ENCODE measurements around the gene BLTP3B. TPM values are rescaled to one million over a fixed set of nuclear protein-coding genes. Genes with fewer than 3 reads are reported as not detected.

The BLTP3B gene
- total RNA-seq, 1 donor from 2014 or later = 12.9 TPM

DNA sequence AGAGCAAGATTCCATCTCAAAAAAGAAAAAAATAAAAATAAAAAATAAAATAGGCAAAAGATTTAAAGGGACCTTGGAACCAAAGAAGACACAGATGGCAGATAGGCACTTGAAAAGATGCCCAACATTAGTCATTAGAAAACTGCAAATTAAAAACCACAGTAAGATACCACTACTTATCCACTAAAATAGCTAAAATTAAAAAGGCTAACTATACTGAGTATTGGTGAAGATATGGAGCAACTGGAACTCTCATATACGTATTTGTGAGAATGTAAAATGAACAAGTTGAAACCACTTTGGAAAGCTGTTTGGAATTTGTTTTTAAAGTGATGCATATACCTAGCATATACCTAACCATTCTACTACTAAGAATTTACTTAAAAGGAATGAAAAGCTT, 22.3 kb downstream of the BLTP3B start:
- TF ChIP-seq, protein P1, sequence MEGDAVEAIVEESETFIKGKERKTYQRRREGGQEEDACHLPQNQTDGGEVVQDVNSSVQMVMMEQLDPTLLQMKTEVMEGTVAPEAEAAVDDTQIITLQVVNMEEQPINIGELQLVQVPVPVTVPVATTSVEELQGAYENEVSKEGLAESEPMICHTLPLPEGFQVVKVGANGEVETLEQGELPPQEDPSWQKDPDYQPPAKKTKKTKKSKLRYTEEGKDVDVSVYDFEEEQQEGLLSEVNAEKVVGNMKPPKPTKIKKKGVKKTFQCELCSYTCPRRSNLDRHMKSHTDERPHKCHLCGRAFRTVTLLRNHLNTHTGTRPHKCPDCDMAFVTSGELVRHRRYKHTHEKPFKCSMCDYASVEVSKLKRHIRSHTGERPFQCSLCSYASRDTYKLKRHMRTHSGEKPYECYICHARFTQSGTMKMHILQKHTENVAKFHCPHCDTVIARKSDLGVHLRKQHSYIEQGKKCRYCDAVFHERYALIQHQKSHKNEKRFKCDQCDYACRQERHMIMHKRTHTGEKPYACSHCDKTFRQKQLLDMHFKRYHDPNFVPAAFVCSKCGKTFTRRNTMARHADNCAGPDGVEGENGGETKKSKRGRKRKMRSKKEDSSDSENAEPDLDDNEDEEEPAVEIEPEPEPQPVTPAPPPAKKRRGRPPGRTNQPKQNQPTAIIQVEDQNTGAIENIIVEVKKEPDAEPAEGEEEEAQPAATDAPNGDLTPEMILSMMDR (IDR thresholded peaks at IDR 0.05; ENCODE audit: insufficient read depth, low read length, severe bottlenecking) = no peak
- H3K27me3 ChIP-seq (ENCODE audit: control insufficient read depth, insufficient read depth, low read length) = no peaks in the 10 kb centered on the region
- no peak for FAIRE-seq
- DNase-seq (ENCODE audit: low read depth) = no peak
- no peak overlapping the region for H3K4me3 ChIP-seq (ENCODE audit: low read depth, low read length)
- no peaks in the 10 kb centered on the region for H3K36me3 ChIP-seq (ENCODE audit: control insufficient read depth, insufficient read depth, low read length)

DNA sequence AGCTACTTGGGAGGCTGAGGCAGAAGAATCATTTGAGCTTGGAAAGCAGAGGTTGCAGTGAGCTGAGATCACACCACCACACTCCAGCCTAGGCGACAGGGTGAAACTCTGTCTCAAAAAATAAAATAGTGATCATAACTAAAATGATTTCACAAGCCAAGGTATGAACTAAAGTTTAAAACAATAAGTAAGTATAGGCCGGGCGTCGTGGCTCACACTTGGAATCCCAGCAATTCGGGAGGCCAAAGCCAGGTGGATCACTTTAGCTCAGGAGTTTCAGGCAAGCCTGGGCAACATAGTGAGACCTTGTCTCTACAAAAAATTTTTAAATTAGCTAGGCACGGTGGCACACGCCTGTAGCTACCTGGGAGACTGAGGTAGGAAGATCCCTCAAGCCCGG, 27.4 kb downstream of the BLTP3B start:
- FAIRE-seq (no peak), DNase-seq (ENCODE audit: low read depth) (no peak)
- TF ChIP-seq, protein P1 (IDR thresholded peaks at IDR 0.05; ENCODE audit: insufficient read depth, low read length, severe bottlenecking) = no peak
- Histone ChIP-seq H3K36me3 (ENCODE audit: control insufficient read depth, insufficient read depth, low read length) (no peaks in the 10 kb centered on the region), H3K4me3 (ENCODE audit: low read depth, low read length) (no peak overlapping the region), H3K27me3 (ENCODE audit: control insufficient read depth, insufficient read depth, low read length) (no peaks in the 10 kb centered on the region)

DNA sequence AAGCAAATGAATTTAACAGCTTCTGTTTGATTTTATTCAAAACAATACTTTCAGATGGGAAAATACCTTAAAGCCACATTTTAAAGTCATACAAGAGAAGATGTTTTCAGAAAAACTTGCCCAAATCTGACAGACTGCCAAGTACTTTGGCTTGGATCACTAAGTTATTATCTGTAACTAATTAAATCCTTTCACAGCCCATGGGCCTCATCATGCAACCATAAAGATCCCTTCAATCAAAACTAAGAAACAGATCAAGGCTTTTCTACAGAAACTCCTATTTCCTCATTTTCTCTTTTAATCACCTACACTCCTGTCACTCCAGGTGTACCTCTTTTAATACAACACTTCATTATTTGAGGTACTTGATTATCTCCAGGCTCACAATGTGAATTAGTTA, 28.1 kb downstream of the BLTP3B start:
- no peak for DNase-seq (ENCODE audit: low read depth)
- Histone ChIP-seq H3K4me3 (ENCODE audit: low read depth, low read length) (no peak overlapping the region), H3K36me3 (ENCODE audit: control insufficient read depth, insufficient read depth, low read length) (no peaks in the 10 kb centered on the region), H3K27me3 (ENCODE audit: control insufficient read depth, insufficient read depth, low read length) (no peaks in the 10 kb centered on the region)
- FAIRE-seq = no peak
- TF ChIP-seq, protein P1 (IDR thresholded peaks at IDR 0.05; ENCODE audit: insufficient read depth, low read length, severe bottlenecking) = no peak

DNA sequence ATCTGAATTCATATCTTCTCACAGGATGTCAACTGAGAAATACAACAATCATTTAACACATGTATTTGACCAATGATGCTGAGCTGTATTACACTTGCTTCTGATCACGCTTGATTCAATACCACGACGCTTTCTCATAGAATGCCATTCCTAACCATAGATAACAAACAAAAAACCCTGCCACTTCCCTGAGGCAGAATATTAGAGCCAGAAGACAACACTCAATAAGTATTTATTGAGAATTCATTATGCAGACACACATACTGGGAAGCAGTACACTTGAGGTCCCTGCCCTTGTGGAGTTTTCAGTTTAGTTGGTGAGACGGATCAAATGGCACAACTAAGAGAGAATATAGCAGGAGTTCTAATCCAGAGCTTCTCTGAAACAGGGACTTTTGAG, 32.4 kb downstream of the BLTP3B start:
- H3K27me3 ChIP-seq (ENCODE audit: control insufficient read depth, insufficient read depth, low read length) = no peaks in the 10 kb centered on the region
- H3K36me3 ChIP-seq (ENCODE audit: control insufficient read depth, insufficient read depth, low read length) = no peaks in the 10 kb centered on the region
- H3K4me3 ChIP-seq (ENCODE audit: low read depth, low read length) = no peak overlapping the region
- TF ChIP-seq, protein P1 (IDR thresholded peaks at IDR 0.05; ENCODE audit: insufficient read depth, low read length, severe bottlenecking) = no peak
- DNase-seq (ENCODE audit: low read depth) (no peak), FAIRE-seq (no peak)

DNA sequence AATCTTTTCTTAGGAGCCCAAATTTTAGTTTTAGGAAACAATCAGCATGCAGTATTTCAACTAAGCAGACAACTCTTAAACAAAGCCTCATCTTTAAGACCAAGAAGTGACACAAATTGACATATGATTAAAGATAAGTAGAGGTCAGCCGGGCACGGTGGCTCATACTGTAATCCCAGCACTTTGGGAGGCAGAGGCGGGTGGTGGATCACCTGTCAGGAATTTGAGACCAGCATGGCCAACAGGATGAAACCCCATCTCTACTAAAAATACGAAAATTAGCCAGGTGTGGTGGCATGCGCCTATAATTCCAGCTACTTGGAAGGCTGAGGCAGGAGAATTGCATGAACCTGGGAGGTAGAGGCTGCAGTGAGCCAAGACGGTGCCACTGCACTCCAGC, 35.8 kb downstream of the BLTP3B start:
- TF ChIP-seq, protein P1 (IDR thresholded peaks at IDR 0.05; ENCODE audit: insufficient read depth, low read length, severe bottlenecking) = no peak
- DNase-seq (ENCODE audit: low read depth) = no peak
- no peak for FAIRE-seq
- Histone ChIP-seq H3K36me3 (ENCODE audit: control insufficient read depth, insufficient read depth, low read length) (no peaks in the 10 kb centered on the region), H3K4me3 (ENCODE audit: low read depth, low read length) (no peak overlapping the region), H3K27me3 (ENCODE audit: control insufficient read depth, insufficient read depth, low read length) (no peaks in the 10 kb centered on the region)

DNA sequence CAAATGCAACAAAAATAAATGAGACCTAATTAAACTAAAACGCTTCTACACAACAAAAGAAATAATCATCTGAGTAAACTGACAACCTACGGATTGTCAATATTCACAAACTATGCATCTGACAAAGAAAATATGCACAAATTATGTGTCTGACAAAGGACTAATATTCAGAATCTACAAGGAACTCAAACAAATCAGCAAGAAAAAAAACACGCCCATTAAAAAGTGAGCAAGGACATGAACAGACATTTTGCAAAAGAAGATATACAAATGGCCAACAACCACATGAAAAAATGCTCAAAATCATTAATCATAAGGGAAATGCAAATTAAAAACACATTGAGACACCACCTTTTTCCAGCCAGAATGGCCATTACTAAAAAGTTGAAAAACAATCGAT, 37.0 kb downstream of the BLTP3B start:
- TF ChIP-seq, protein P1 (IDR thresholded peaks at IDR 0.05; ENCODE audit: insufficient read depth, low read length, severe bottlenecking) = no peak
- DNase-seq (ENCODE audit: low read depth) (no peak), FAIRE-seq (no peak)
- Histone ChIP-seq H3K27me3 (ENCODE audit: control insufficient read depth, insufficient read depth, low read length) (no peaks in the 10 kb centered on the region), H3K36me3 (ENCODE audit: control insufficient read depth, insufficient read depth, low read length) (no peaks in the 10 kb centered on the region), H3K4me3 (ENCODE audit: low read depth, low read length) (no peak overlapping the region)

Data from bronchial epithelial cell (primary cell).